Adrenal gland (tissue), 12 donors: ENCODE data around the gene ODR4. TPM values are rescaled to one million over a fixed set of nuclear protein-coding genes. Genes with fewer than 3 reads are reported as not detected.
A peak's percentile ranks its signal among the peaks of the same experiment; 100 is the strongest.
"Not testable (repeated sequence)": the region's sequence is repeated elsewhere in the genome, so short reads cannot be mapped to it uniquely, and the experiment has no call there.

Experiments used
- DNase-seq, 7 donors: peaks; one replicate each; pipeline ENCODE4 v3.0.0-alpha.2; 2019 to 2020
- H3K27ac ChIP-seq, 5 donors: fragments of 200-600 bp; sonication (generic) in 4 of 5; 1 replicate in 3 of 5; 2 replicates in 2 of 5; pipeline versions ENCODE4 v1.5.1 to v1.8.0; 2016 to 2020; ENCODE audit warnings: mild to moderate bottlenecking in 1 of 5
- H3K27me3 ChIP-seq: fragments of 200-600 bp; 2 replicates; pipeline ENCODE4 v1.8.0; 2021
- H3K36me3 ChIP-seq, 2 donors: fragments of 200-600 bp; replicated peaks in 1 of 2; 1 replicate in 1 of 2; 2 replicates in 1 of 2; pipeline versions ENCODE4 v1.5.1 to v1.8.0; 2018 to 2022
- H3K4me1 ChIP-seq, 2 donors: fragments of 200-600 bp; replicated peaks in 1 of 2; 1 replicate in 1 of 2; 2 replicates in 1 of 2; pipeline versions ENCODE4 v1.5.1 to v1.8.0; 2018 to 2021
- H3K4me3 ChIP-seq, 4 donors: fragments of 200-600 bp; sonication (generic) in 3 of 4; one replicate each; pipeline ENCODE4 v1.5.1; 2016 to 2018
- H3K9me3 ChIP-seq, 3 donors: fragments of 200-600 bp; sonication (generic) in 1 of 3; replicated peaks in 1 of 3; 1 replicate in 2 of 3; 2 replicates in 1 of 3; pipeline versions ENCODE4 v1.5.1 to v1.8.0; 2016 to 2021
- POLR2A ChIP-seq, 2 donors: fragments of 450-650 bp; IDR thresholded peaks; one replicate each; pipeline ENCODE4 v1.6.1; 2017; ENCODE audit warnings: antibody characterized with exemption in 2 of 2, mild to moderate bottlenecking in 2 of 2, moderate library complexity in 1 of 2
- WGBS, 4 donors: extraction: QIAGEN DNeasy Blood & Tissue Kit in 2 of 4; methylation state at CpG; one replicate each; pipeline versions ENCODE4 v1.1.5 to v1.1.7; 2013 to 2017; 5-methylcytosine and 5-hydroxymethylcytosine counted together
- intact Hi-C, 2 donors: fragments of 100-400 bp; cut with DNase I; formaldehyde crosslinking; loops; one replicate each; pipeline versions ENCODE4 v1.14.1 to v1.15.0; 2022 to 2023
- polyA plus RNA-seq, 3 donors: library from polyadenylated mRNA; stranded (reverse); fragments of 200-250 nt in 2 of 3; fragments of 350-450 nt in 1 of 3; fragmentation: Illumina TruSeq in 1 of 3; extraction: RNeasy Lipid Tissue Mini Kit (QIAGEN cat#74804) in 1 of 3; gene quantifications; one replicate each; pipeline ENCODE4 v1.2.3, GENCODE V29; 2013 to 2014
- total RNA-seq, 9 donors: library from RNA; depleted of rRNA in 4 of 9; stranded (reverse); fragments of >200 nt in 4 of 9; fragments of 120-200 nt in 1 of 9; fragmentation: NEBNext Ultra II Directional in 1 of 9; extraction: Animal tissue kit (Norgen Biotek cat#: 25700) in 1 of 9; gene quantifications; one replicate each; pipeline versions ENCODE4 v1.1.0 to v1.2.4, GENCODE V29; 2013 to 2023
- TF ChIP-seq, protein P1 (sequence below), 6 experiments: fragments of 450-650 bp in 4 of 6; fragments of 200-600 bp in 2 of 6; sonication (generic) in 1 of 6; IDR thresholded peaks; 1 replicate in 5 of 6; 2 replicates in 1 of 6; pipeline versions ENCODE4 v1.5.1 to v1.8.0; 2016 to 2021; ENCODE audit warnings: antibody characterized with exemption in 6 of 6, mild to moderate bottlenecking in 2 of 6, moderate library complexity in 1 of 6
- donor health status: healthy with polysubstance abuse.
- donor health status: Bipolar disorder and iron deficiency.
- donor health status: DM: yes; HTN: yes; CAD: no.
- donor health status: DM: no; HTN: no; CAD: no.
- donor health status: DM: no; HTN: no; CAD: no.
- donor health status: DM: yes; HTN: yes; CAD: no.

The ODR4 gene
- total and polyA plus RNA-seq, 12 donors, result 15.6 to 46.3 (median 24.0) TPM

DNA sequence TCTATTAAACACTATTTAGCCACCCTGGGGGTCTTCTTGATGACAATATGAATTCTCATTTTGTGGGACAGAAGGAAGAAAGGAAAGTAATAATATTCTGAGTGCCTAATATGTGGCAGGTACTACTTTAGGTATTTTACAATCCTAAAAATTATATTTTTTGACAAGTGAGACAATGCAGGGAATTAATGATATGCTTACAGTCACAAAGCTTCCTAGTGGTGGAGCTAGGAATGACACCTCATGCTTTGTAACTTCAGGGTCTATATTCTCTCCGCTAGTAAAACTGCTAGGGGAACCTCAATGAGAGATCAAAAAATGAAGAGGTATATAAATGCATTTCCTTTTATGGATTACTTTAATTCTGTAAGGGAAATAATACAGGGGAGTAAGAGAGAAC, 44.9 kb upstream of the ODR4 start:
- Histone ChIP-seq H3K27me3 (no peaks in the 10 kb centered on the region), H3K4me3 (no peak overlapping the region), H3K27ac (no peak overlapping the region), H3K36me3 (peaks cover 0 to 90% of the 10 kb centered on the region in 2 donors), H3K9me3 (no peaks in the 10 kb centered on the region), H3K4me1 (no peaks in the 10 kb centered on the region)
- TF ChIP-seq, protein P1, sequence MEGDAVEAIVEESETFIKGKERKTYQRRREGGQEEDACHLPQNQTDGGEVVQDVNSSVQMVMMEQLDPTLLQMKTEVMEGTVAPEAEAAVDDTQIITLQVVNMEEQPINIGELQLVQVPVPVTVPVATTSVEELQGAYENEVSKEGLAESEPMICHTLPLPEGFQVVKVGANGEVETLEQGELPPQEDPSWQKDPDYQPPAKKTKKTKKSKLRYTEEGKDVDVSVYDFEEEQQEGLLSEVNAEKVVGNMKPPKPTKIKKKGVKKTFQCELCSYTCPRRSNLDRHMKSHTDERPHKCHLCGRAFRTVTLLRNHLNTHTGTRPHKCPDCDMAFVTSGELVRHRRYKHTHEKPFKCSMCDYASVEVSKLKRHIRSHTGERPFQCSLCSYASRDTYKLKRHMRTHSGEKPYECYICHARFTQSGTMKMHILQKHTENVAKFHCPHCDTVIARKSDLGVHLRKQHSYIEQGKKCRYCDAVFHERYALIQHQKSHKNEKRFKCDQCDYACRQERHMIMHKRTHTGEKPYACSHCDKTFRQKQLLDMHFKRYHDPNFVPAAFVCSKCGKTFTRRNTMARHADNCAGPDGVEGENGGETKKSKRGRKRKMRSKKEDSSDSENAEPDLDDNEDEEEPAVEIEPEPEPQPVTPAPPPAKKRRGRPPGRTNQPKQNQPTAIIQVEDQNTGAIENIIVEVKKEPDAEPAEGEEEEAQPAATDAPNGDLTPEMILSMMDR (IDR thresholded peaks at IDR 0.05), result peak in 4 of 6 experiments; percentile 4 to 31 (median 12)
- TF ChIP-seq POLR2A (IDR thresholded peaks at IDR 0.05), result no peak
- intact Hi-C loops, result no loop called here
- DNase-seq, result no peak
- 97 to 100% (median 100%) methylated on average over 1 of the region's 1 CpG for WGBS, 4 donors

DNA sequence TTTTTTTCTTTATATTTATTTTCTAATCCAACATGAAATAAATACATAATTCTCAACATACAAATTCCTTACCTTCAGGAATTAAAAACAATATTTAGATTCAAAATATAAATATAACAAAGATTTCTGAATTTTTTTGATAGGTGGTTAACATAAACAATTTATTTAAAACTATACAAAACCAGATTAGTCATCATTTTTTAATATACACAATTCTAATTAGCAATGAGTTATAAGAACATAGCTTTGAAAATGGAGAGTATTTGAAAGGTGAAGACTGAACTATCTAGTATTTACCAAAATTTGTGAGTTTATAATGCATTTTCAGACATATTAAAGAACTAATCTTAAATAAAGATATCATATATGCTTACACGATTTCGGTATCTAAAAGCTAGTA, 38.1 kb upstream of the ODR4 start:
- no peaks in the 10 kb centered on the region for H3K4me1 ChIP-seq
- DNase-seq, result no peak
- 94 to 96% (median 95%) methylated on average over 2 of the region's 2 CpGs for WGBS, 4 donors
- H3K4me3 ChIP-seq, result no peak overlapping the region
- no peak overlapping the region for H3K27ac ChIP-seq
- peaks cover 0 to 97% of the 10 kb centered on the region in 2 donors for H3K36me3 ChIP-seq
- intact Hi-C loops, result no loop called here
- H3K9me3 ChIP-seq, result no peaks in the 10 kb centered on the region
- no peaks in the 10 kb centered on the region for H3K27me3 ChIP-seq
- no peak for TF ChIP-seq POLR2A (IDR thresholded peaks at IDR 0.05)
- TF ChIP-seq, protein P1 (IDR thresholded peaks at IDR 0.05), result no peak

DNA sequence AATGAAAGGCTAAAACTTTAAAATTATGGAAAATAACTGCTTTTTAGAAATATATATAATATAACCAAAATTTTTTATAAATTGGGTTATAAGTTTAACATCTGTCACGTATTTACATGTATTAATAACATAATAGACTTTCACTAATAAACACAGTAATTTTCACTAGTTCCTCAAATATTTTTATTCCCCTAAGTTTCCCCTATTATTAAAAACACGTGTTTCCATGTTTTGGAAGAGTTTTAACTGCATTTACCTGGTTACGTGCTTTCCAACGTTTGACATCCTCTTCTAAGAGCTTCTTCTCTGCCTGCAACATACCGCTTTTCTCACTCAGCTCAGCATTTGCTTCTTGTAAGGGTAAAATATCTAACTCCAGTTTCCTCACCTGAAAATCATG, 34.9 kb upstream of the ODR4 start:
- WGBS, 4 donors, result 90 to 95% (median 93%) methylated on average over 5 of the region's 5 CpGs
- peaks cover 0 to 97% of the 10 kb centered on the region in 2 donors for H3K36me3 ChIP-seq
- no peak for TF ChIP-seq POLR2A (IDR thresholded peaks at IDR 0.05)
- TF ChIP-seq, protein P1 (IDR thresholded peaks at IDR 0.05), result no peak
- intact Hi-C loops, result no loop called here
- no peak overlapping the region for H3K27ac ChIP-seq
- no peaks in the 10 kb centered on the region for H3K27me3 ChIP-seq
- no peak for DNase-seq
- H3K4me1 ChIP-seq, result no peaks in the 10 kb centered on the region
- no peaks in the 10 kb centered on the region for H3K9me3 ChIP-seq
- H3K4me3 ChIP-seq, result no peak overlapping the region

DNA sequence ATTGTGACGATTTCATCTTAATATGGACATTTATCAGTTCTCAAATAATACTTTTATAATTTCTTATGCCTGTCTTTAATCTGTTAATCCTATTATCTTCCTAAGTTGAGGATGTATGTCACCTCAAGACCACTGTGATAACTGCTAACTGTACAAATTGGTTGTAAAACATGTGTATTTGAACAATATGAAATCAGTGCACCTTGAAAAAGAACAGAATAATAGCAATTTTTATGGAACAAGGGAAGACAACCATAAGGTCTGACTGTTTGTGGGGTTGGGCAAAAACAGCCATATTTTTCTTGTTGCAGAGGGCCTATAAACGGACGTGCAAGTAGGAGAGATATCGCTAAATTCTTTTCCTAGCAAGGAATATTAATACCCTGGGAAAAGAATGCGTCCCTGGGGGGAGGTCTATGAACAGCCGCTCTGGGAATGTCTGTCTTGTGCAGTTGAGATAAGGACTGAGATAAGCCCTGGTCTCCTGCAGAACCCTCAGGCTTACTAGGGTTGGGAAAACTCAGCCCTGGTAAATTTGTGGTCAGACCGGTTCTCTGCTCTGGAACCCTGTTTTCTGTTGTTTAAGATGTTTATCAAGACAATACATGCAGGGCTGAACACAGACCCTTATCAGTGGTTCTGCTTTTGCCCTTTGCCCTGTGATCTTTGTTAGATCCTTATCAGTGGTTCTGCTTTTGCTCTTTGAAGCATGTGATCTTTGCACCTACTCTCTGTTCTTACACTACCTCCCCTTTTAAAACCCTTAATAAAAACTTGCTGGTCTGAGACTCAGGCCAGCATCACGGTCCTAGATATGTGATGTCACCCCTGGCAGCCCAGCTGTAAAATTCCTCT, 27.6 kb upstream of the ODR4 start:
- DNase-seq, H3K4me3 ChIP-seq, H3K27me3 ChIP-seq, H3K4me1 ChIP-seq, H3K9me3 ChIP-seq, intact Hi-C loops, H3K27ac ChIP-seq: not testable (repeated sequence)
- H3K36me3 ChIP-seq, result peaks cover 0 to 96% of the 10 kb centered on the region in 2 donors
- 92 to 96% (median 94%) methylated on average over 8 of the region's 8 CpGs for WGBS, 4 donors
